Fibroblast of the aortic adventitia (primary cell): ENCODE measurements around the gene LHFPL5. TPM values are rescaled to one million over a fixed set of nuclear protein-coding genes. Genes with fewer than 3 reads are reported as not detected.

Experiments
- DNase-seq: peaks from one replicate; pipeline ENCODE4 v3.0.0-alpha.2; 2010; ENCODE audit warnings: low read depth
- H3K4me3 ChIP-seq: 2 replicates; pipeline ENCODE4 v1.5.1; 2011; ENCODE audit warnings: low read depth, mild to moderate bottlenecking, control low read depth, low read length, moderate library complexity
- total RNA-seq: library from RNA; depleted of rRNA; stranded (reverse); fragments of >200 nt; gene quantifications from 2 replicates; pipeline ENCODE4 v1.2.3, GENCODE V29; 2012; ENCODE audit warnings: low replicate concordance
- TF ChIP-seq, protein P1 (sequence below): IDR thresholded peaks from 2 replicates; pipeline ENCODE4 v1.5.1; 2011; ENCODE audit warnings: mild to moderate bottlenecking, low read length, control low read depth, inconsistent platforms; ENCODE audit not compliant: insufficient read depth

The LHFPL5 gene
- total RNA-seq, 1 donor = not detected

DNA sequence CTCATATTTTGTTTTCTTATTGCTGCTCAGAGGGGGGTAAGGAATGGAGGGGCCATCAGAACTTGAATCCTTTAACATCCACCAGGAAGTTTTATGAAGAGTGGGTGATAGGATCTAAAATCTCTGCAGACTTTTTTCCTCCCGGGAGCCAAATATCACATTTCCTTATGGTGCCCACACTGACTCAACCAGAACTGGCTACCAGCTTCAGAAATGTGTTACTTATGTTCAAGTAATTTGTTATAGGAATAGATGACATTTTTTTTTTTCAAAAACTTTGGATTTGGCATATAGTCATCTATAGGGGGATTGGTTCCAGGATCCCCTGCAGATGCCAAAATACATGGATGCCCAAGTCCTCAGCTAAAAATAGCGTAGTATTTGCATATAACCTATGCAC is 18.4 kb downstream of the LHFPL5 start:
- TF ChIP-seq, protein P1, sequence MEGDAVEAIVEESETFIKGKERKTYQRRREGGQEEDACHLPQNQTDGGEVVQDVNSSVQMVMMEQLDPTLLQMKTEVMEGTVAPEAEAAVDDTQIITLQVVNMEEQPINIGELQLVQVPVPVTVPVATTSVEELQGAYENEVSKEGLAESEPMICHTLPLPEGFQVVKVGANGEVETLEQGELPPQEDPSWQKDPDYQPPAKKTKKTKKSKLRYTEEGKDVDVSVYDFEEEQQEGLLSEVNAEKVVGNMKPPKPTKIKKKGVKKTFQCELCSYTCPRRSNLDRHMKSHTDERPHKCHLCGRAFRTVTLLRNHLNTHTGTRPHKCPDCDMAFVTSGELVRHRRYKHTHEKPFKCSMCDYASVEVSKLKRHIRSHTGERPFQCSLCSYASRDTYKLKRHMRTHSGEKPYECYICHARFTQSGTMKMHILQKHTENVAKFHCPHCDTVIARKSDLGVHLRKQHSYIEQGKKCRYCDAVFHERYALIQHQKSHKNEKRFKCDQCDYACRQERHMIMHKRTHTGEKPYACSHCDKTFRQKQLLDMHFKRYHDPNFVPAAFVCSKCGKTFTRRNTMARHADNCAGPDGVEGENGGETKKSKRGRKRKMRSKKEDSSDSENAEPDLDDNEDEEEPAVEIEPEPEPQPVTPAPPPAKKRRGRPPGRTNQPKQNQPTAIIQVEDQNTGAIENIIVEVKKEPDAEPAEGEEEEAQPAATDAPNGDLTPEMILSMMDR = no peak
- no peak for DNase-seq
- no peak overlapping the region for H3K4me3 ChIP-seq

DNA sequence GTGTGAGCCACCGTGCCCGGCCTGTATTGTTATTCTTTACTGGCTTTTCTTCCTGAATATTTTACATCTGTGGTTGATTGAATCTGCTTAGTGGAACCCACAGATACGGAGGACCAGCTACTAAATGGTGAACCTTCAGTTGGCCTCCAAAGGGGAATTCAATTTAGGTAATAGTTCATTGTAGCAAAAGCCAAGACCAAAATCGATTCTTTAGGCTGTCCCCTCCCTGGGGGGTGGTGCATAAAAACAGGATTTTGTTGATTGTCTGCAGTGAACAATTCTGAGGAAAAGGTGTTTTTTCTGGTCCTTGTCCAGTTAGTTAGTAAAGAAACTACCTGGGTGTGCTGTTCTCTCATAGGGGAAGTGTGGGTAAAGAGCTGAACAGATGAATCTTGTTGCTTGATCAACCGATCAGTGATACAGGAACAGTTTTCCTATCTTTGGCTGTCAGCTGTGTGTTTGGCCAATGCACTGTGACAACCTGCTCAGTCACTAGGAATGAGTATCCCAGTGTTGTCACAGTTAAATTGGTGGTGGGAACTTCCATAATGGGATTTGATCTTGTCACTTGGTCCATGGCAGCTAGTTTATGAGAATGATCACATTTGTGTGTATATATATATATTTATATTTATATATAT is 19.5 kb downstream of the LHFPL5 start:
- no peak for DNase-seq
- TF ChIP-seq, protein P1 = no peak
- no peak overlapping the region for H3K4me3 ChIP-seq

DNA sequence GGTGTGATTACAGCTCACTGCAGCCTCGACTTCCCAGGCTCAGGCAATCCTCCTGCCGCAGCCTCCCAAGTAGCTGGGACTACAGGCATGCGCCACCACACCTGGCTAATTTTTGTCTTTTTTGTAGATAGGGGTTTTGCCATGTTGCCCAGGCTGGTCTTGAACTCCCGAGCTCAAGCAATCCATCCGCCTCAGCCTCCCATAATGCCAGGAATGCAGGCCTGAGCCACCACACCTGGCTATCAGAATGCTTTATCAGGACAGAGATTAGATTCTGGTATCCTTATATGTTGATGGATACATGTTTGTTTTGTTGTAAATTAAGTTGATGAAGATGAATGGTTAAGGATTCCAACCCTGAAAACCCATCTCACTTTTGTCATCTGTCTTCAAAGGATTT is 24.2 kb downstream of the LHFPL5 start:
- TF ChIP-seq, protein P1 = no peak
- DNase-seq = no peak
- H3K4me3 ChIP-seq = no peak overlapping the region

DNA sequence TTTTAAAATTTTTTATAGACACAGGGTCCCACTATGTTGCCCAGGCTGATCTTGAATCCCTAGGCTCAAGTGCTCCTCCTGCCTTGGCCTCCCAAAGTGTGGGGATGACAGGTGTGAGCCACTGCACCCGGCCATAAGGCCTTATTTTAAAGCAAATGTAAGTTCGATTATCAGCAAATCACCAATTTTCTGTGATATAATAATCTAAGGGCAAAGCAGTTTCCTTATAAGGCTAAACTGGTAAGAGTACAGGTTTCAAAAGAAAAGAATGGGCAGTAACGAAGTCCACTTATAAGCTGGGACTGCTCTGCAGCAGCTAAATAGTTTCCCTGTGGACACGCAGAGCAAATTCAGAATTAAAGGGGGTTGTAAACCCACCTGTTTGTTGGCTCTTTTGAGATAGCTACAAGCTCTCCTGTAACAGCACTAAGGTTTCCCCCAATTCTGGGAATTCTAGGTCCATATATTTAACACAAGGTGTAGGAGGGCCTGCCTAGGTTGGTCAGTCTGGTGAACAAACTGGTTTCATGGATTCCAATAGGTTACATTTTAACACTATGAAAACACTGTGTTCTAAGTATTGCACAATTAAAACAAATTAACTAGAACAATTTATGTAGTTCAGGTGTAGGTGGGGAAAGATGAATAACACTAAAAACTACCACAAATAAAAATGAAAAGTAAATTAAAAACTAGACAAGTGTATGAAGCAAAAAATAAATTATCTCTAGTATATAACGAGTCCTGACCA is 26.3 kb downstream of the LHFPL5 start:
- TF ChIP-seq, protein P1 = no peak
- DNase-seq = no peak
- H3K4me3 ChIP-seq = no peak overlapping the region

DNA sequence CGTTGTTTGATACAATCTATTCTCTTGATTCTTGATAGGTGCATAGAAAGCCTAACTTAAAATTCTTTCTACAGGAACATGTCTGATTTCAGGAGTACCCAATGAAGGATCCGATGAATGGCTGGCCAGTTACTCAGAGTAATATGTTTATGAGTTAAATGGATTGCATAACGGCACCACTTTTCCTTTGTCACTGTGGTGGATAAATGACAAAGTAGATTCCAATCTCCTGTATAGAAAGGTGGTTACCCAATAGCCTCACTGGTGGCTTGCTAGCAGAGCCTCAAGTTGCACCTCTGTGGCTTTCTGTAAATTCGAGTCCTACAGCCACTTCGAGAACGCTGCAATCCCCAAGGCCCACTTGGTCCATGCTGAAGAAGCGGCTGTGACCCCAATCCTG is 28.4 kb downstream of the LHFPL5 start:
- H3K4me3 ChIP-seq = no peak overlapping the region
- TF ChIP-seq, protein P1 = no peak
- no peak for DNase-seq

DNA sequence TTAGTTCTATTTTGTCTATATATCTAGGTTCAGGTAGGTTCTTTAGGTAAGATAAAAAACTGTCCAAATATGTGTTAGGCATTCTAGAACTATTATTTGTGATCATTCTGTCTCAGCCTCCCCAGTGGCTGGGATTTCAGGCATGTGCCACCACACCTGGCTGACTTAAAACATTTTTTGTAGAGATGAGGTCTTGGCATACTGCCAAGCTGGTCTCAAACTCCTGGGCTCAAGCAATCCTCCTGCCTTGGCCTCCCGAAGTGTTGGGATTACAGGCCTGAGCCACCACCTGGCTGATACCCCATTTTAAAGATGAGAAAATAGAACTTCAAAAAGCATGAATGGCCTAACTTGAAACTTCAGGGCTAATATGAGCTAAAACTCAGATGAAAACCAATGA is 33.9 kb downstream of the LHFPL5 start:
- DNase-seq = no peak
- TF ChIP-seq, protein P1 = no peak
- H3K4me3 ChIP-seq = no peak overlapping the region

DNA sequence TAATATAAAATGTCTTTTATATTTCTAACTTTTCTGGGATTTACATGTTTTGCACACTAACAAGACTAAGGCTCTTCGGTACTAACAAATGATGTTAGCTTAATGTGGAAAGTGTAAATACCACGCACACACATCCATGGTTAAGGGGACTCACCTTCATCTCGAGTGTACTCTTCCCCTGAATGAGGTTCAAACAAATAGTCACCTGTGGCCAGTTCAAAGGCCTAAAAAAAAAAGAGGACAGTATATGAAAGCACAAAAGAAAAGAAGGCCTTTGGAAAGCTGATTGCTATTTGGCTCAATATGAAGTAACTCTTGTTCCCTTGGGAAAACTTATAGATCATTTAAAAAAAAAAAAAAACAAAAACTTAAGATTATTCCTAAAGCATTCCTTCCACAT is 37.2 kb downstream of the LHFPL5 start:
- no peak for DNase-seq
- TF ChIP-seq, protein P1 = no peak
- H3K4me3 ChIP-seq = no peak overlapping the region
